ENCODE results near the gene BDH1.

BDH1 gene

DNA sequence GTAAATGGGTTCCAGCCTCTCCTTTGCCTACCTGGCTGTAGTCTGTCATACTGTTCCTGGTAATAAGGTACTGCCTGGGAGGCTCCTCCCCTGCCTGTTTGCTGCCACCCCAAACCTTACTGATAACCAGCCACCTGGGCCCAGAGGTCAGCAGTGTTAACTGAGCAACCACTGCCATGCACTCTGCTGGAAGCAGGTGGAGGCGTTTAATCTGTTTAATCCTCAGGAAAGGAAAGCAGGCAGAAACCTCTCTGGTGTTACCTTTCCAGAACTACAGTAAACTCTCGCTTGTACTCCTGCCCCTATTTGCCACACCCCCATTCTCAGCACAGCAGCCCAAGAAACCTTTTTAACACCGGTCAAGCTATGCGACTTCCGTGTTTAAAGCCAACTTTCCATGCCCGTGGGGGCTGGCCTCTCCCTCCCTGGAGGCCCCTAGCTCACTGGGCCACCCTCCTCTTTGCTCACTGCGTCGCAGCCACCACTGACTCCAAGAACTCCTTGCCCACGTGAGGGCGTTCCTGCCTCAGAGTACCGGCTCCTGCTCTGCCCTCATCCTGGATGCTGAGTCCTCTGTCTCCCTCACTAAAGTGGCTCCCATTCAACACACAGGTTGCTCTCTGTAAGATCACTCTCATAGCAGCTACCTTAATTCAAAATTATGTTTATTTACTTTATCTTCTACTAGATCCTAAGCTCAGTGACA is 8.3 kb downstream of the BDH1 start:
- no peak for DNase-seq

DNA sequence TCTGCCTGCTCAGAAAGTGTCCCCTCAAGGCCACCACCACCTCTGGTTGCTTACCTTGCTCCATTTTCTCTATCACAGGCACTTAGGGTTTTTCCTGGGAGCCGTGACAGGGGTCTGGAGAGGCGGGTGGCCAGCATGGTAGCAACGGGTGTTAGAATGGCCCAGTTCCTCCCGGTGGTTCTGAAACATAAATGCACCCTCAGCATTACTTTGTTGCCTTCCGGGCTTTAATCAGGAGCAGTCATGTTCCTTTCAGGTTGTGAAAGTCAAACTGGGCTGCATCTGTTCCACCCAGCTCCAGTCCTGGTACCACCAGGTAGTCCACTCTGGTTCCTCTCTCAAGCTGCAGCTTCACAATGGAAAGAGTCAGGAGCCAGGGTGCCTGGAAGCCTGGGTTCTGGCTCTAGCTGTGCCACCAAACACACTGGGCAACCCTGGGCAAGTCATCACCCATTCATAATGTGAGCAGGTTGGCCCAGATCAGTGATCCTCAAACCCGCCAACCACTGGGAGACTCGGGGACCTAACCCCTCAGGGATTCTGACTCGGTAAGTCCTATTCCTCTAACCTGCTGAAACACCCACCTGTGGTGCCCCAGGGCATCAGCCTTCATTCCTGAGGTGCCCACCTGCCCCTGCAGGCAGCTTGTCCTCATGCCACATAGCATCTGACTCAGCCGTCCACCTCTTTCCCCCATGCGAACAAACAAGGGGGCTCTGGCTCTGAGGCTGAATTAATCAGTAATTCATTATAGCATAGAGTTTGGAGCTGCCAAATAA is 9.3 kb downstream of the BDH1 start:
- no peak for DNase-seq

DNA sequence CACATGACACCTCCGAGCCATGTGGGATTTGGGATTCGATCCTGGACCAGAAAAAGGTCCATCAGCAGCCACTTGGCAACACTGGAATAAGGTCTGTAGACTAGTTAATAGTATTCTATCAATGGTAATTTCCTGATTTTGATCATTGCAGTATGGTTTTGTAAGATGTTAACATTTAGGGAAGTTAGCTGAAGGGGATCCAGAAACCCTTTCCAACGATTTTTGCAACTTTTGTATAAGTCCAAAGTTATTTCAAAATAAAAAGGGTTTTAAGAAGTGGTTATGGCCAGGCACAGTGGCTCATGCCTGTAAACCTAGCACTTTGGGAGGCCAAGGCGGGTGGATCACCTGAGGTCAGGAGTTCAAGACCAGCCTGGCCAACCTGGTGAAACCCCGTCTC is 10.2 kb downstream of the BDH1 start:
- no peak for DNase-seq

DNA sequence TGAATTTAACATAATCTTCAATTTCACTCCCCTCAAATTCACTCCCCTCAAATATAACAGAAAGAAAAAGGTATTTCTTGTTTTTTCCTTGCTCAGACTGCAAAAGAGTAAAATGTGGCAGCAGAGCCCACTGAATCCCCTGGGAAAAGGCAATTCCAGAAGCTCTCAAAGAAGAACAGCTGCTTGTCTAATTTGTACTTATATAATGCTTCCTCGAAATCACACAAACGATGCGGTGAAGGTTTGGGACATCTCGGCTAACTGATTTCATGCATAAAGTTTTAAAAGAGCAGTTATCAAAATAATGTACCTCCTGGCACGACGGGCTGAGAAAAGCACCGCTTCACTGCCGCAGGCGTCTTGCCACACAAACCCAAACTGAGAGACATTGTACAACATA is 10.7 kb downstream of the BDH1 start:
- DNase-seq = no peak

DNA sequence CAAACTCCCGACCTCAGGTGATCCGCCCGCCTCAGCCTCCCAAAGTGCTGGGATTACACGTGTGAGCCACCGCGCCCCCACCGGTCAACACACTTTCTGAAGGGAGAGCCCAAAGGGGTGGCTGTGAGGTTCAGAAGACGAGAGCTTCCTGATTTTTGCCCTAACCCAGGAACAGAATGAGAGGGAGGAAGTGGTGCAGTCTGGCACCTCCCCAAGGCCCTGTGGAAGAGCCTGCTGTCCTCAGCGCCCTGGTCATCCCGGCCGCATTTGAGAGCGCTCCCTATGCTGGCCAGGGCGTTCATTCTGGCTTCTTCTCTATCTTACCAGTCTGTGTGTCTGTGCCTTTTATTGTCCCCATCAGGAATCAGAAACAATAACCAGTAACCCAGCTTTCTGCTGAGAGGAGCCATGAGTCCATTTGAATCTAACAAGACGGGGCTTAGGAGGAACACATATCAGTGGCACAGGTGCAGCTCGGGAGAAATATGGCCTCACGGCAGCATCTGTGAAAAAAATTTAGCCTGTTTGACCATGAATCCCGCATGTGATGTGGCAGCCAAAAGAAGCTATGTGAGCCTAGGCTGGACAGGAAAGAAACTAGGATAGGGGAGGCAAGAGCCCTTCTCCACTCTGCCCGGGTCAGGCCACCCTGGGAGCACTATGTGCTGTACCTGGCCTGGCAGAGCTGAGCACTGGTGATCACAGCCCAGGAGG is 12.9 kb downstream of the BDH1 start:
- no peak for DNase-seq

DNA sequence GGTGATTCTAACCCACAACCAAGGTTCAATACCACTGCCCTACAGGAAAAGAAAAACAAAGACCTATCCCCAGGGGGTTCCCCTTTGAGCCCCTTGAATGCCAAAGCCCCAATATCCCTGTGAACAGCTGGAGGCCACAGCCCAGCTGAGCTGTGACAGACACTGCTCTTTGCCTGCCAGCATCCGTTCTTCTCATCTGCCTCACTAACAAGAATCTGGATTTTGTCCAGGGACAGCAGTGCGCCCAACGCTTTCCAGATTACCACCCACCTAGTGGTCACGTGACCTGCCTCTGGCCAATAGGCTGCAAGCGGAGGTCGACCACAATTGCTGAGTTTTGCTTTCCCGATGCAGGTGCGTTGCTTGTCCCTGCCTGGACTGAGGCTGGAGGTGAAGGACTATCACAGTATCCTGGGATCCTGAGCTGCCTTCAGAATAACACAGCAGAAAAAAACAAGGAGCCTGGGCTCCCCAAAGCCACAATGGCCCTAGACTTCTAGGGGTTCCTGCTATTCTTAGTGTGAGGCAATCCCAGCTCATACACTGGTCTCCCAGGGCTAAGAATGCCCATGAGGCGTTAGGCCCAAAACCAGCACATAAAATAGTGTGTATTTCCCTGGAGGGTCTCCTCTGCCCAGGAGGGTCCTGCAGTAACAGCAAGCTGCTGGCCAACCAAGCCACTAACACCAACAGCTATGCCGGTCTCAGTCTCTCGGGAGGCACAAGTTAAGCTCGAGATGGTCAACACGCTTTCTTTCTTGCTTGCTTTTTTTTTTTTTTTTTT is 13.8 kb downstream of the BDH1 start:
- no peak for DNase-seq

DNA sequence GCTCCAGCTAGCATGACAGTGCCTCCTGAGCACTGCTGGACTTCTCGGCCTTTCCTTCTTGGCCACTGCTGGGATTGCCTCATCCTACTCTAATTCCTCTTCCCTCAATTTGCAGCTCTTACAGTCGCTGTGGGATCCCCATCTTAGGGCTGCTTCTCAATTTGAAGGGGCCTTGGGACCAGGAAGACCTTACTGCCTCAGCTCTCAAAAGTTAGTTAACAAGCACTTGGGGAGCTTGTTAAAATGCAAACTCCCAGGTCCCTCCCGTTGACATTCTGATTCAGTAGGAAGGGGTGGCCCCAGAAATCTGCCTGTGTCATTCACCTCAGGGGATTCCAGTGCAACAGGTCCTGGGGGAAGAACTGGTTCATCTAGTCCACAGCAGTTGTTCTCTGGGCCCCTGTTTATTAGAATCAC is 14.8 kb downstream of the BDH1 start:
- no peak for DNase-seq

DNA sequence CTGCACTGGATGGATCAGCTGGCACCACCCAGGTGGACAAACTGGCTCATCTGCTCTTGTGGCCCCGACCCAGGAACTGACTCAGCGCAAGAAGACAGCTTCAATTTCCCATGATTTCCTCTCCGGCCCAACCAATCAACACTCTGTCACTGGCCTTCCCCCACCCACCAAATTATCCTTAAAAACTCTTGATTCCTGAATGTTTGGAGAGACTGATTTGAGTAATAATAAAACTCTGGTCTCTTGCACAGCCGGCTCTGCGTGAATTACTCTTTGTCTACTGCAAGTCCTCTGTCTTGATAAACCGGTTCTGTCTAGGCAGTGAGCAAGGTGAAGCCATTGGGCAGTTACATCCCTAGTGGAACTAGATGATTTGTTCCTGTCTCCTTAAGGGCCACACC is 16.1 kb downstream of the BDH1 start:
- DNase-seq = no peak

DNA sequence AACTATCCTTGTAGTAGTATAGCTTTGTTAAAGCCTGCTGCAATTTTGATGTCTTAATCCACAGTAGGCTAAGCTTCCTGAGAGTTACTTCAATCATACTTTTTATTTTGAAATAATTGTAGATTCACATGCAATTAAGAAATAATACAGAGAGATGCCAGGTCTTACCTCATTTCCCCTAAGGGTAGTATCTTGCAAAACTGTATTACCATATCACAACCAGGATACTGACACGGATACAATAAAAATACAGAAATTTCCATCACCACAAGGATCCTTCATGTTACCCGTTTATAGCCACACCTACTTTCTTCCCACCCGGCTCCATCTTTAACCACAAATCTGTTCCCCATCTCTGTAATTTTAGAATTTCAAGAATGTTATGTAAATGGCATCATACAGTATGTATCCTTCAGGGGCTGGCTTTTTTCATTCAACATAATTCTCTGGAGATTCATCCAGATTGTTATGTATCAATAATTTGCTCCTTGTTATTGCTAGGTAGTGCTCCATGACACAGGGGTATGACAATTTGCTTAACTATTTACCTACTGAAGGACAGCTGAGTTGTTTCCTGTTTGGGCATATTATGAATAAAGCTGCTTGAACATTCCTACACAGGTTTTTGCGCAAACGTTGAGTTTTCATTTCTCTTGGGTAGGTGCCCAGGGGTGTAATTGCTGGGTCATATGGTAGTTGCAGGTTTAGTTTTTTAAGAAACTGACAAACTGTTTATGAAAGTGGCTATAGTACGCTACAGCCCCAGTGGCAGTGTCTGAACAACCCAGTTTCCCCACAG is 21.6 kb downstream of the BDH1 start:
- DNase-seq = no peak

DNA sequence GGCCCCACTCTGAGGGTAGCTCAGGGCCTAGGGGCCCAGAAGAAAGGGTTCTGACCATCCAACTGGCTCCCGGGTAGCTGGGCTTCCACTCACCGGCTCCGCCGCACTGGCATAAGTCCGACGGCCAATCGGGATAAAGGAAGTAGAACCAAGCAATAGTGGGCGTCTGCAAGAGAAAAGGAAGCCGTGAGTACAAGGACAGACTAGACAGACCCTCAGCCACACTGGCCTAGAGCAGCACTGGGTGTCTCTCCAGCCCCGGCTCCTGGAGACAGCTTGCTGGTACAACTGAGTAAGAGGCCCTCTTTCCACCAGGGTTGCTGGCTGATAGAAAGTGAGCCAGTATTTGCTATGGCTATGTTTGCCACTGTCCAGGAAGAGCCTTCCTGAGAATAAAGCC is 22.4 kb downstream of the BDH1 start:
- no peak for DNase-seq

DNA sequence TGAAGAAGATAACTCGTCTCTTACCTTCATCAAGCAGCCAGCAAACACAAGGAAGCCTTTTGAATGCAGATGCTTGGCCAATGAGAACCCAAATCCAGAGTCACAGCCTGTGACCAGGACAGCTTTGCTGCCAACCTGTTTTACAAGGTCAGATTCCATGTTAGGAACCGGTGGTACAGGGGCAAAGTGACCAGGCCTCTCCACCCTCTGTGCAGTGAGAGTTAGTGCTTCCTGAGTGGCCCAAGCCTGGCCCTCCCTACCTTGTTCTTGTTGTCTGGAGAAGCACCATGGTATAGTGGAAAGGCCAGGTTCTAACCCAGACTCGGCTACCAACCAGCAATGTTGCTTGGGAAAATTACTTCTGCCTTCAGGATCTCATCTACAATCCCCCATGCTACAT is 23.4 kb downstream of the BDH1 start:
- DNase-seq = no peak

DNA sequence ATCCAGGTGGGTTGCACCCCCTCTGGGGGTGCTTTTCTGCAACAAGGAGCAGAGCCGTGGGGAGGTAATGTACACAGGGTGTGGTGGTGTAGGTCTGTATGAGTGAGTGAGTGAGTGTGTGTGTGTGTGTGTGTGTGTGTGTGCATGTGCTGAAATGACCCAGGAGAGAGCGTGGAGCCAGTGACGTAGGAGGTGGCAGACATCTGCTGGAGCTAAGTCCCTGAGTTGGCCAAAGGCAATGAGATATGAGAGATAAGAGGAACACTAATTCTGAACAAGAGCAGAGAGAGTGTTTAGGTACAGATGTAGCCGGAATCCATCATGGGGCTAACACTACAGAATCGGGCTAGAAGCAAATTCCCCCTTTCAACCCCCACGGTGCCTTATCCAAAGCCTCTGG is 27.6 kb downstream of the BDH1 start:
- no peak for DNase-seq

DNA sequence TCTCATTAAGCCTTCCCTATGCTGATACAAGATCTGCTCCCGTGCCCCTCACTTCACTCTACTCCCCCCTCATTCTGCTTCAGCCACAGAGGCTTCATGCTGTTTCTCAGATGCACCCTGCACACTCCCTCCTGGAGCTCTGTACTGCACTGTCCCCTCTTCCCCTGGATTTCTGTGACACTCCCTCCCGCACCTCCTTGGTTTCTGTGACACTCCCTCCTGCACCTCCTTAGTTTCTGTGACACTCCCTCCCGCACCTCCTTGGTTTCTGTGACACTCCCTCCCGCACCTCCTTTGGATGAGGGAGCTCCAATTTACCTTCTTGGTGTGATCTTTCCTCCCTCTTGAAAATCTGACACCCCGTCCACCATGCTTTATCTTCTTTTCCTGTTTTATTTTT is 28.2 kb downstream of the BDH1 start:
- no peak for DNase-seq

DNA sequence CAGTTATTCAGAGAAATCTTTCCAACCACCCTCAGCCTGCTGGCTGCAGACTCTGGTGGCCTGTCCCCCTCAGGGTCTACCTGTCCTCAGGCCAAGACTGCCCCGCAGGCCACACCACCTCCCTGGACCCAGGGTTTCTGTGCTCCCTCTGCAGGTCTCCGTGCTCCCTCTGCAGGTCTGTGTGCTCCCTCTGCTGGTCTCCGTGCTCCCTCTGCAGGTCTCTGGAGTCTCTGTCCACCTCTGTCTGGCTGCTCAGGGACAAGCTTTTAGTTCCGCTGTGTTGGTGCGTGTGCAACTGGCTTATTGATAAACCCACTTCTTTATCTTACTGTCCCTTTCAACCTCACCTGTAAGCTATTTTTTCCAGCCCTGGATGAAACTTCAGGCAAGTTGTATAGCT is 30.1 kb downstream of the BDH1 start:
- DNase-seq = no peak

DNA sequence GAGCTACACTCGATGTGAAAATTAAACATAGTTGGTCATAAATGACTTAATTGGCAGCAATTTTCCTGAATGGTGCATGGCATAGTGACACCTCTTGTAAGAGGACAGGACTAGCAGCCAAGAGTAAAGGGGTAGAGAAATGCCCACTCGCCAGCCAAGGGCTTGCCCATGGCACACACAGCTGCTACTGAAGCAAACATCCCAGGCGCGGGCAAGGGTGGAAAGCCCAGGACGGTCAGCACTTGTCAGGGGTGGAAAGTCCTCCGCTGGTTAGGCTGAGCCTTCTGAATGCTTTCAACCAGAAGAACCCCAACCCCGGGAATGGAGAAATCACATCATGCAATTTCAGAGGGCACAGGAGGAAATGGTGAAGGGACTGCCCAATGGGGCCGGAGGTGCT is 31.6 kb downstream of the BDH1 start:
- DNase-seq = no peak

DNA sequence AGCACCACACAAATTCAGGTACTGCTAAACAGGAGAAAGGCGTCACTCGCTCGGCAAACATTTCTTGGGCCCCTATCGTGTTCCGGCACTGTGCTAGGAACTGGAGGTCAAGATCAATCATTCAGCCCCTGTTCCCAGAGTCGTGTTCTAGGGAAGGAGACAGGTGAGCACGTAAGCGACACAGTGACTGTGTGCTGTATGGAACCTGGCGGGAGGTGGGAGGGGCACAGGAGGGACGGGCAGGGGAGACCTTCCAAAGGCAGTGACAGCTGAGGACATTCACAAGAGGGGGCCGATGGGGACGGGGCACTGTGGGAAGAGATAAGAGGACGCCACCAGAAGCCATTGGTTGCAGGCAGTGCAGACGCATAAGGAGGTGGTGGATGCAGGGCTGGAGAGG is 32.2 kb downstream of the BDH1 start:
- DNase-seq = no peak

DNA sequence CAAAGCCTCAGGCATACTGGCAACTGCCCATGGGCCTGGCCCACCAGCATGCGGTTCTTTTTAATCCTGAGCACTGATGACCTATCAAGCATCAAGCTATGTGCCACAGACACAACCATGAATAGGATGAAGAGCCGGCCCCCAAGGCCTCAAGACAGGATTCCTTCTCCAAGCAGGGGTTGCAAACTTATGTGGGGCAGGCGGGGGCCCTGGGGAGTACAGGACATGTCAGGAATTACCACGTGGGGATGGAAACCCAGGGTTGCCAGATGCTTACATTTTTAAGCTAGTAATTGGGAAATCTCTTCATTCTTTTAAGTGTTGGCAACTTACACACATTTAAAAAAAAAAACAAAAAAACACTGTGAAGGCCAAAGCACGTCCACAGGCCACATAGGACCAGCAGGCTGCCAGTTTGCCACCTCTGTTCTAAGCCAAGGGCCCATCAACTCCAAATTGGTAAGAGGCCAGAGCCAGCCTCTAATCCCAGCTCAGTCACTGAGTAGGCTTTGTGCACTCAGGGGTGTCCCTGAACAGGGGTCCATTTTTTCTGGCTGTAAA is 32.8 kb downstream of the BDH1 start:
- no peak for DNase-seq

DNA sequence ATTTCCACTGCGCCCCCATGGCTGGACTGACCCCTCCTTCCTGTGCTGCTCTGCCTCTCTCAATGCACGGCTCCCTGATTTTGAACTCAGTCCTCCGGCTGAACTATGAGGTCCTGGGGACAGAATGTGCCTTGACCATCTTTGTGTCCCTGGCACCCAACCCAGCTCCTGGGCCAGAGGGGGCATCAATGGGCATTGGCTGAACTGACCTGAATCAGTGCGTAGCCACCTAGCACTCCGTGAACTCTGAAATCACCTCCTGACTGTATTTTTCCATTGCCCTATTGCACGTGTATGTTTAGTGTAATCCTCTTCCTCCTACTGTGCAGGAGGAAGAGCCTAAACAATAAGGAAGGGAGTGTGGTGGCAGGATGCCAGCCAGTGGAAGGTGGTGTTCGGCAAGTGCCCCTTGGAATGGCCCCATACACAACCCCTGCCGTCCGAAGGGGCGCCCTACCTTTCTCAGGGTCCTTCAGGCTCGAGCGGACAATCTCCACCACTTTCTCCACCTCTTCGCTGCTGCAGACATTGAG is 33.5 kb downstream of the BDH1 start:
- DNase-seq = no peak

DNA sequence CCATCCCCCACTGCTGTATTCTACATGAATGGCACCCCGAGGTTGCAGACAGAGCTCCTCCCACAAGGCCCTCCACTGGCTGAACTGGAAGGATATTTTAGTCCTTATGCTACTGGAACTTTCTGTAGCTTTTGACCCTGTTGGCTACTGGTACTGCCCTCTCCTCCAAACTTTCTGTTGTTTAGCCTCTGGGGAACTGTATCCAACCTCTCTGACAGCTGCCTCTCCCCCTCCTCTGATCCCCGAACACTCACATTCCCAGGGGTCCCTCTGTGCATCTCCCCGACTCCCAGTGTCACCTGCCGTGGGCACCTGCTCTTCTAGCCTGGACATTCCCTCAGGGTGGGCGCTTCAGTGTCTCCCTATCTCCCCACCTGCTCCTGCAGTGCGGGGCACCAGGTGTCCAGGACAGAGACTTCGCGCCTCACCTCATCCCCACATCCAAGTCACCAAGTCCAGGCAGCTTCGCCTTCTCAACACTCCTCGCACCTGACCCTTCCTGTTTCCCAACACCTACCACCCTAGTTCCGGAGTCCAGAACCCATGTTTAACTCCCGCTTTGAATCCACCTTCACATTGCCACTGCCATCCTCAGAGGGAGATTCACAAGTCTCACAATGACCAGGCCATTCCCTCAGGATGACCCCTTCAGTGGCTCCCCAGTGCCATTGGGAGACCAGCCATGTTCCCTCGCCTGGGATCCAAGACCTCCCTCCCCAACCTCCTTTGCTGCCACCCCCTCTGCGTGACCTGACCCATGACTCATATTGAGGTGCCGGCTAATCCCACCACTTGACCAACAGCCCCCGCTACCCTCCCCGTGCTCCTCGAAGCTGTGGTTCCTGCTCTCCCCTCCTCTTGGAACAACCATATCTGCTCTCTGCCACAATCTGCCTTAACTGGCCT is 34.2 kb downstream of the BDH1 start:
- no peak for DNase-seq

Measured in NCI-H1105 (cell line).